Endothelial cell of hepatic sinusoid (primary cell): ENCODE data around the gene COL23A1.
"Not testable (repeated sequence)": the region's sequence is repeated elsewhere in the genome, so short reads cannot be mapped to it uniquely, and the experiment has no call there.

Experiments
- in situ Hi-C: cut with HindIII; loops from 2 replicates; pipeline ENCODE4 v1.10.0; 2017; ENCODE audit warnings: low sequenced_read_pairs

Gene COL23A1

GRCh38 chr5:178261666-178262600 is 328.3 kb downstream of the COL23A1 start:
- in situ Hi-C loops = no loop called here

- in situ Hi-C loops = no loop called here
Measured at GRCh38 chr5:178259623-178260536, 330.3 kb downstream of the COL23A1 start.

- in situ Hi-C loops = no loop called here
Measured at GRCh38 chr5:178257650-178258049, 332.5 kb downstream of the COL23A1 start.

- in situ Hi-C loops = no loop called here
Measured at GRCh38 chr5:178256746-178257145, 333.4 kb downstream of the COL23A1 start.

GRCh38 chr5:178253632-178254031 is 336.6 kb downstream of the COL23A1 start:
- in situ Hi-C loops = not testable (repeated sequence)

- in situ Hi-C loops = no loop called here
Measured at GRCh38 chr5:178252258-178252657, 337.9 kb downstream of the COL23A1 start.

GRCh38 chr5:178250263-178250662 is 339.9 kb downstream of the COL23A1 start:
- in situ Hi-C loops = no loop called here

- in situ Hi-C loops = no loop called here
Measured at GRCh38 chr5:178249191-178249989, 340.8 kb downstream of the COL23A1 start.

GRCh38 chr5:178248750-178249149 is 341.4 kb downstream of the COL23A1 start:
- in situ Hi-C loops = no loop called here

GRCh38 chr5:178247481-178248456 is 342.4 kb downstream of the COL23A1 start:
- in situ Hi-C loops = no loop called here

GRCh38 chr5:178246624-178247279 is 343.4 kb downstream of the COL23A1 start:
- in situ Hi-C loops = no loop called here

GRCh38 chr5:178245389-178245788 is 344.8 kb downstream of the COL23A1 start:
- in situ Hi-C loops = no loop called here

GRCh38 chr5:178244576-178244975 is 345.6 kb downstream of the COL23A1 start:
- in situ Hi-C loops = no loop called here

GRCh38 chr5:178242416-178242815 is 347.8 kb downstream of the COL23A1 start:
- in situ Hi-C loops = no loop called here

- in situ Hi-C loops = no loop called here
Measured at GRCh38 chr5:178241688-178242231, 348.4 kb downstream of the COL23A1 start.

GRCh38 chr5:178241231-178241663 is 348.9 kb downstream of the COL23A1 start:
- in situ Hi-C loops = no loop called here

GRCh38 chr5:178240766-178241165 is 349.4 kb downstream of the COL23A1 start:
- in situ Hi-C loops = no loop called here

GRCh38 chr5:178240341-178240741 is 349.9 kb downstream of the COL23A1 start:
- in situ Hi-C loops = no loop called here
